Stimulated activated CD4-positive, alpha-beta T cell treated with anti-CD3 and anti-CD28 coated beads, Interleukin-1b, Interleukin-23, amount 100 ng/mL, for 1 hour (primary cell): Measurements from ENCODE around the gene RFTN2.
"Not testable (repeated sequence)": the region's sequence is repeated elsewhere in the genome, so short reads cannot be mapped to it uniquely, and the experiment has no call there.

Source experiments
- DNase-seq, 2 donors: peaks; one replicate each; pipeline ENCODE4 v3.0.0-alpha.2; 2020; ENCODE audit warnings: low read depth in 2 of 2

Gene RFTN2

GRCh38 chr2:197675246-197675645, at the start of gene RFTN2:
Gene RFTN2 (minus strand): TSS chr2:197675587. CDS start chr2:197675458, 129 bp downstream.
- no peak for DNase-seq

- no peak for DNase-seq
Observed at GRCh38 chr2:197717863-197718262, 42.5 kb upstream of the RFTN2 start.

GRCh38 chr2:197713271-197713670, 37.9 kb upstream of the RFTN2 start:
- DNase-seq, result no peak

GRCh38 chr2:197711578-197711977, 36.2 kb upstream of the RFTN2 start:
- no peak for DNase-seq

- no peak for DNase-seq
Observed at GRCh38 chr2:197710424-197711042, 35.1 kb upstream of the RFTN2 start.

- not testable (repeated sequence) for DNase-seq
Observed at GRCh38 chr2:197709140-197709539, 33.8 kb upstream of the RFTN2 start.

GRCh38 chr2:197708331-197708730, 32.9 kb upstream of the RFTN2 start:
- DNase-seq, result no peak

GRCh38 chr2:197707316-197708213, 32.2 kb upstream of the RFTN2 start:
- no peak for DNase-seq

- DNase-seq, result no peak
Observed at GRCh38 chr2:197706839-197707207, 31.4 kb upstream of the RFTN2 start.

GRCh38 chr2:197705912-197706838, 30.8 kb upstream of the RFTN2 start:
- DNase-seq, result no peak

GRCh38 chr2:197705121-197705911, 29.9 kb upstream of the RFTN2 start, which contains the start of gene MARS2:
Gene MARS2 (plus strand): TSS chr2:197705369. CDS start chr2:197705406, 37 bp downstream.
- peak; percentile 79 to 84 for DNase-seq

- DNase-seq, result no peak
Observed at GRCh38 chr2:197704434-197705120, 29.2 kb upstream of the RFTN2 start.

GRCh38 chr2:197700960-197701359, 25.6 kb upstream of the RFTN2 start:
- DNase-seq, result no peak

- not testable (repeated sequence) for DNase-seq
Observed at GRCh38 chr2:197699724-197700123, 24.3 kb upstream of the RFTN2 start.

- not testable (repeated sequence) for DNase-seq
Observed at GRCh38 chr2:197696571-197696970, 21.2 kb upstream of the RFTN2 start.

GRCh38 chr2:197695971-197696370, 20.6 kb upstream of the RFTN2 start:
- not testable (repeated sequence) for DNase-seq

GRCh38 chr2:197695206-197695605, 19.8 kb upstream of the RFTN2 start:
- DNase-seq, result not testable (repeated sequence)

GRCh38 chr2:197677483-197677882, 2.1 kb upstream of the RFTN2 start:
- DNase-seq, result no peak

GRCh38 chr2:197677056-197677455, 1.7 kb upstream of the RFTN2 start:
- DNase-seq, result no peak

- no peak for DNase-seq
Observed at GRCh38 chr2:197675711-197676188, 363 bp upstream of the RFTN2 start.
